ENCODE data around the gene TRMT112.

DNA sequence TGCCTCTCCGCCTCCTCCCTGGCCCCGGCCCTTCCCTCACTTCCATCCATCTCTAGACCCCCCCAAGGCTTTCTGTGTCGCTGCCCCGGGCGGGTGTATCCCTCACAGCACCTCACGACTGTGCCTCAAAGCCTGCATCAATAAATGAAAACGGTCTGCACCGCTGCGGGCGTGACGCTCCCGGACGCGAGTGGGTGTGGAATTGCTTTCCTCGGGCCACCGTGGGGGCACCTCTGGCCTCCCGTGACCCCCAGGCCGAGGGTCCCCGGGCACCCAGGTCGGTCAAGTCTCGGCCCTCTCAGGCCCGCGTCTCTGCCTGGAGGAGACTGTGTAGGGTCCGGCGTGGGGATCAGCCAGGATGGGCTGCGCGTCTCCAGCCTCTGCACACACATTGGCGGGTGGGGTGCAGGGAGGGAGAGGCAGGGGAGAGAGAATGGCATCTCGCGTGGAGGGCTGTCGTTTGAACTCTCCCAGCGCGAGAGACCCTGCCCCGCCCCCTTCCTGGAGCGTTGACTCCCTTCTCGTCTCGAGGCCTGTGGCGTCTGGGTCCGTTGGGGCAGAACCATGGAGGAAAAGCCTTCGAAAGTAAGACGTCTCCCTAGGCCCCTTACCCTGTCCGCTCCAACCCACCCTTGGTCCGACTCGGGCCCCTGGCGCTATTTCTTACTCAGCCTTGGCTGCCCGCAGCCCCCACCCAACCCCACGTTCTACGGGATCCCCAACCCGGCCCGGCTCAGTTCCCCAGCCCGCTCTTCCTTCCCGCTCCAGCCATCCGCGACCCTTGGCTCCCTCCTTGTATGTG, 17.3 kb downstream of the TRMT112 start, which contains the start of gene CATSPERZ:
- TF ChIP-seq, protein P1, sequence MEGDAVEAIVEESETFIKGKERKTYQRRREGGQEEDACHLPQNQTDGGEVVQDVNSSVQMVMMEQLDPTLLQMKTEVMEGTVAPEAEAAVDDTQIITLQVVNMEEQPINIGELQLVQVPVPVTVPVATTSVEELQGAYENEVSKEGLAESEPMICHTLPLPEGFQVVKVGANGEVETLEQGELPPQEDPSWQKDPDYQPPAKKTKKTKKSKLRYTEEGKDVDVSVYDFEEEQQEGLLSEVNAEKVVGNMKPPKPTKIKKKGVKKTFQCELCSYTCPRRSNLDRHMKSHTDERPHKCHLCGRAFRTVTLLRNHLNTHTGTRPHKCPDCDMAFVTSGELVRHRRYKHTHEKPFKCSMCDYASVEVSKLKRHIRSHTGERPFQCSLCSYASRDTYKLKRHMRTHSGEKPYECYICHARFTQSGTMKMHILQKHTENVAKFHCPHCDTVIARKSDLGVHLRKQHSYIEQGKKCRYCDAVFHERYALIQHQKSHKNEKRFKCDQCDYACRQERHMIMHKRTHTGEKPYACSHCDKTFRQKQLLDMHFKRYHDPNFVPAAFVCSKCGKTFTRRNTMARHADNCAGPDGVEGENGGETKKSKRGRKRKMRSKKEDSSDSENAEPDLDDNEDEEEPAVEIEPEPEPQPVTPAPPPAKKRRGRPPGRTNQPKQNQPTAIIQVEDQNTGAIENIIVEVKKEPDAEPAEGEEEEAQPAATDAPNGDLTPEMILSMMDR (IDR thresholded peaks at IDR 0.05; ENCODE audit: poor library complexity), result peak; percentile 5
- TF ChIP-seq EZH2 (IDR thresholded peaks at IDR 0.05; ENCODE audit: borderline replicate concordance) (no peak), EZH2phosphoT487 (IDR thresholded peaks at IDR 0.05; ENCODE audit: low read depth, severe bottlenecking, unreplicated experiment) (no peak)
